Lung (tissue), 12 donors: ENCODE results near the gene PCDHGA3. TPM values are rescaled to one million over a fixed set of nuclear protein-coding genes. Genes with fewer than 3 reads are reported as not detected.

Experiments
- ATAC-seq: fragments of 200-7000 bp; cut with Tn5 transposase; one replicate; pipeline ENCODE4 v1.9.1; 2020; ENCODE audit warnings: moderate number of reproducible peaks; ENCODE audit not compliant: insufficient read depth, low FRiP score
- DNase-seq, 3 donors: peaks; one replicate each; pipeline ENCODE4 v3.0.0-alpha.2; 2013 to 2017
- H3K27ac ChIP-seq, 2 donors: one replicate each; pipeline ENCODE4 v1.5.1; 2013; ENCODE audit warnings: mild to moderate bottlenecking in 2 of 2, moderate library complexity in 2 of 2, control low read depth in 1 of 2, inconsistent platforms in 1 of 2, low read depth in 1 of 2, low read length in 1 of 2
- H3K27me3 ChIP-seq, 3 donors: one replicate each; pipeline ENCODE4 v1.5.1; 2013; ENCODE audit warnings: low read length in 2 of 3; ENCODE audit not compliant: control insufficient read depth in 3 of 3, insufficient read depth in 3 of 3
- H3K36me3 ChIP-seq, 4 donors: one replicate each; pipeline ENCODE4 v1.5.1; 2013; ENCODE audit warnings: low read length in 4 of 4, mild to moderate bottlenecking in 1 of 4, moderate library complexity in 1 of 4; ENCODE audit not compliant: control insufficient read depth in 4 of 4, insufficient read depth in 4 of 4
- H3K4me1 ChIP-seq, 5 donors: one replicate each; pipeline ENCODE4 v1.5.1; 2013; ENCODE audit warnings: low read length in 5 of 5, mild to moderate bottlenecking in 2 of 5, moderate library complexity in 1 of 5; ENCODE audit not compliant: control insufficient read depth in 5 of 5, insufficient read depth in 5 of 5
- H3K4me3 ChIP-seq: one replicate; pipeline ENCODE4 v1.5.1; 2013; ENCODE audit warnings: mild to moderate bottlenecking, control low read depth, moderate library complexity
- H3K9ac ChIP-seq, 2 donors: one replicate each; pipeline ENCODE4 v1.5.1; 2013; ENCODE audit warnings: low read length in 2 of 2, control low read depth in 1 of 2; ENCODE audit not compliant: insufficient read depth in 1 of 2
- H3K9me3 ChIP-seq, 4 donors: one replicate each; pipeline ENCODE4 v1.5.1; 2013; ENCODE audit warnings: low read length in 3 of 4, mild to moderate bottlenecking in 1 of 4, moderate library complexity in 1 of 4; ENCODE audit not compliant: control insufficient read depth in 4 of 4, insufficient read depth in 3 of 4
- CTCF ChIP-seq: IDR thresholded peaks from 2 replicates; pipeline ENCODE4 v1.5.1; 2012; ENCODE audit warnings: mild to moderate bottlenecking; ENCODE audit errors: control extremely low read depth, extremely low read depth
- WGBS, 2 donors: extraction: QIAGEN DNeasy Blood & Tissue Kit; methylation state at CpG; one replicate each; pipeline ENCODE4 v1.1.7; 2013; 5-methylcytosine and 5-hydroxymethylcytosine counted together
- polyA plus RNA-seq, 2 donors: library from polyadenylated mRNA; stranded (reverse); fragments of 200-250 nt; gene quantifications; one replicate each; pipeline ENCODE4 v1.2.1, GENCODE V29; 2013
- total RNA-seq, 2 donors: library from RNA; depleted of rRNA in 1 of 2; stranded (reverse); fragments of >200 nt in 1 of 2; gene quantifications; one replicate each; pipeline ENCODE4 v1.2.1, GENCODE V29; 2014 to 2021
- donor health status: control.
- donor health status: control.
- donor health status: Bipolar disorder and iron deficiency.
- donor health status: healthy.
- donor health status: DM: yes; HTN: yes; CAD: no.

Gene PCDHGA3
- total and polyA plus RNA-seq, 4 donors, result 0.26 to 5.1 (median 1.3) TPM

- no peak for ATAC-seq
- Histone ChIP-seq H3K4me3 (no peak within 1 kb of the TSS), H3K36me3 (peaks cover 0 to 3% (median 0%) of the 10 kb centered on the region in 4 donors), H3K27ac (no peak within 1 kb of the TSS), H3K9me3 (peaks cover 0 to 48% (median 23%) of the 10 kb centered on the region in 4 donors), H3K27me3 (peaks cover 0 to 6% (median 5%) of the 10 kb centered on the region in 3 donors), H3K9ac (no peak within 1 kb of the TSS), H3K4me1 (peaks cover 0 to 2% (median 0%) of the 10 kb centered on the region in 5 donors)
- peak in 2 of 3 donors; percentile 24 to 25 for DNase-seq
- WGBS, 2 donors, result 15 to 16% methylated on average over 34 of the region's 34 CpGs
- TF ChIP-seq CTCF, result no peak
Observed at GRCh38 chr5:141363952-141364660, 20.5 kb downstream of the PCDHGA3 start, which contains the start of gene PCDHGA5. Gene PCDHGA5 (plus strand): TSS chr5:141364162. CDS start chr5:141364331, 169 bp downstream.

GRCh38 chr5:141366016-141366896 lies 22.6 kb downstream of the PCDHGA3 start:
- DNase-seq (no peak), ATAC-seq (no peak)
- H3K36me3 ChIP-seq, result no peaks in the 10 kb centered on the region
- peaks cover 0 to 6% (median 5%) of the 10 kb centered on the region in 3 donors for H3K27me3 ChIP-seq
- H3K9ac ChIP-seq, result no peak overlapping the region
- H3K9me3 ChIP-seq, result peaks cover 0 to 49% (median 23%) of the 10 kb centered on the region in 4 donors
- no peak overlapping the region for H3K4me3 ChIP-seq
- peaks cover 0 to 2% (median 0%) of the 10 kb centered on the region in 5 donors for H3K4me1 ChIP-seq
- WGBS, 2 donors, result 32 to 34% methylated on average over 46 of the region's 46 CpGs
- no peak for TF ChIP-seq CTCF
- H3K27ac ChIP-seq, result no peak overlapping the region

GRCh38 chr5:141369994-141370848 lies 26.6 kb downstream of the PCDHGA3 start, which contains the start of gene PCDHGB3:
Gene PCDHGB3 (plus strand): TSS chr5:141370242. CDS start chr5:141370395, 153 bp downstream.
- WGBS, 2 donors, result 17 to 19% methylated on average over 32 of the region's 32 CpGs
- peaks cover 0 to 7% (median 0%) of the 10 kb centered on the region in 4 donors for H3K36me3 ChIP-seq
- ATAC-seq (no peak), DNase-seq (peak in 2 of 3 donors; percentile 29 to 30)
- H3K27me3 ChIP-seq, result peaks cover 0 to 3% (median 3%) of the 10 kb centered on the region in 3 donors
- H3K9ac ChIP-seq, result no peak within 1 kb of the TSS
- peaks cover 0 to 56% (median 26%) of the 10 kb centered on the region in 4 donors for H3K9me3 ChIP-seq
- H3K4me1 ChIP-seq, result no peaks in the 10 kb centered on the region
- no peak for TF ChIP-seq CTCF
- no peak within 1 kb of the TSS for H3K27ac ChIP-seq
- no peak within 1 kb of the TSS for H3K4me3 ChIP-seq
